ENCODE results near the gene EXD1.
"Not testable (repeated sequence)": the region's sequence is repeated elsewhere in the genome, so short reads cannot be mapped to it uniquely, and the experiment has no call there.

EXD1 gene

GRCh38 chr15:41230650-41231421 lies at the start of gene EXD1, which contains the start of gene CHP1:
Gene EXD1, minus strand, starts transcription at chr15:41230757. Its CDS starts 4,182 bp downstream, at chr15:41226575.
Gene CHP1, plus strand, starts transcription at chr15:41231268. Its CDS starts 115 bp downstream, at chr15:41231383.
- DNase-seq: peak; percentile 98

DNA sequence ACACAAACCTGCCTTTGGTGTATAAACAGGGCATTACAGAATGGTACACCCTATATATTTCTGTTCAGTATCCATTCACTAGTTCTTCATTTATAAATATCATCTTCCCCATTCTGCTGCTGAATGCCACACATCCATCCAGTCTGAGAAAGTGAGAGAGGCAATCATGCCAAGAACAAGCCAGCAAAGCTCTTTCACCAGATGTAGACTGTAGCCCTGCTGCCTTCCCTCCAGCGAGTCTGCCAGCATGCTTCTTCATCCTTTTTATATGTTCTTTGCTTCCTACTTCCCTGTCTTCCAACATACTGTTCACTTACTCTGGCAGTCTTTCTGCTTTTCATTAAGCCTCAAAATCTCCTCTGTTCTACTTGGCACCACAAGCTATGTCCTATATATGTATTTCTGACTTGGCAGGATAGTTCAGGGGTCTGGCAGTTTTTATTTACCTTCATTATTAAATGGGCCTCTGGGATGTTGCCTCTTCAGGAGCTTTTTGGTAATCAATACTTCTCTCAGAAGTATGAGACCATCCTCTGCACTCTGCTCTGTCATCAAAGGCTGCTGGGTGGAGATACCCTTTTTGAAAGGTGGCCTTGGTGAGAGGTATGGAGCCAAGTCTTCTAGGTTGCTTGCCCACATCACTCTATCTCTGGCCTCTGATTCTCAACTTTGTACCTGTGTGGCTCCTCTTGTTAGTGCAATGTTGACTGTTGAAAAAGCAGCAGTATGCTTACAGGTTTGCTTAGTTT lies 49.2 kb upstream of the EXD1 start:
- no peak for DNase-seq

GRCh38 chr15:41278319-41278718 lies 47.8 kb upstream of the EXD1 start:
- no peak for DNase-seq

- DNase-seq: no peak
Observed at GRCh38 chr15:41276831-41277230, 46.3 kb upstream of the EXD1 start.

GRCh38 chr15:41269887-41270286 lies 39.3 kb upstream of the EXD1 start:
- DNase-seq: no peak

GRCh38 chr15:41263891-41264351 lies 33.4 kb upstream of the EXD1 start:
- no peak for DNase-seq

GRCh38 chr15:41262571-41262970 lies 32.0 kb upstream of the EXD1 start:
- DNase-seq: no peak

DNA sequence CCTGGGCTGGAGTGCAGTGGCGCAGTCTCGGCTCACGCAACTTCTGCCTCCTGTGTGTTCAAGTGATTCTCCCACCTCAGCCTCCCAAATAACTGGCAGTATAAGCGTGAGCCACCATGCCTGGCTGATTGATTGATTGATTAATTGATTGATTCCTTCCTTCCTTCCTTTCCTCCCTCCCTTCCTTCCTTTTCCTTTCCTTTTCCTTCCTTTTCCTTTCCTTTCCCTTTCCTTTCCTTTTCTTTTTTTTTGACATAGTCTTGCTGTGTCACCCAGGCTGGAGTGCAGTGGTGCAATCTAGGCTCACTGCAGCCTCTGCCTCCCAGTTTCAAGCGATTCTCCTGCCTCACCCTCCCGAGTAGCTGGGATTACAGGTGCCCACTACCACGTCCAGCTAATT lies 30.4 kb upstream of the EXD1 start:
- DNase-seq: not testable (repeated sequence)

GRCh38 chr15:41259546-41260189 lies 29.1 kb upstream of the EXD1 start:
- DNase-seq: no peak

GRCh38 chr15:41258750-41259471 lies 28.4 kb upstream of the EXD1 start:
- DNase-seq: no peak

DNA sequence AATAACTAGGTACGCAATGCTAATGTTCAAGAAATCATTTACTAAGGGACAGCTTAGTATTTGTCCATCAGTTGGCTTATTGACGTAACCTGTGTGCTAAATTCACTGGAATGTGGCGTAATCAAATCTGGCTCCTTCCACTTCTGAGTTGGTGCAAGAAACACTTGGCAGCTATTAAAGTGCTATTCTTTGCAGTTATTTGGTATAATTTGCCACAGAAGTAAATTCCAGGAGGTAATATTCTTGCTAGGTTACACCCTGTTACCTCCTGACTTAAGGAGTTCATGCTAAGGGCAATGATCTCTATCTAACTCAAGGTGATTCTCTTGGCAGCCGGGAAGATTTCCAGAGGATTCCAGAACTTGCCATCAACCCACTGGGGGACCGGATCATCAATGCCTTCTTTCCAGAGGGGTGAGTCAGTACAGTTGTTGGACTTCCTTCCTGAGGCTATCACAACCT lies 26.1 kb upstream of the EXD1 start:
- no peak for DNase-seq

DNA sequence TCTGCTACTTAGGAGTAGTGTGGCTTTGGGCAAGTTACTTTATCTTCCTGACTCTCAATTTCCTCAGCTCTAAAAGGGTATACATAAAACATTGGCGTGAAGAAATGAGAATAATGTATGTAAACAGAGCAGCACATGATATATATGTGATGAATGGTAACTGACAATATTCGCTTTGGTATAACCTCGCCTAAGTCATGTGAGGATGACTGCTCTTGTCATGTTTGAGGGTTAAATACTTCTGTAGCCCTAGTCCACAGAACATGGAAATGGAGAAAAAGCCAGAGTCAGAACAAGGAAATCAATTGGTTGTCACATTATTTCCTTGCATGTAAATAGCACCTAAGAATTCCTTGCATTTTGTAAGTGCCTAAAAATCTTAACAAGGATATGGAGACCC lies 25.5 kb upstream of the EXD1 start:
- DNase-seq: no peak

GRCh38 chr15:41254560-41254959 lies 24.0 kb upstream of the EXD1 start:
- DNase-seq: no peak

DNA sequence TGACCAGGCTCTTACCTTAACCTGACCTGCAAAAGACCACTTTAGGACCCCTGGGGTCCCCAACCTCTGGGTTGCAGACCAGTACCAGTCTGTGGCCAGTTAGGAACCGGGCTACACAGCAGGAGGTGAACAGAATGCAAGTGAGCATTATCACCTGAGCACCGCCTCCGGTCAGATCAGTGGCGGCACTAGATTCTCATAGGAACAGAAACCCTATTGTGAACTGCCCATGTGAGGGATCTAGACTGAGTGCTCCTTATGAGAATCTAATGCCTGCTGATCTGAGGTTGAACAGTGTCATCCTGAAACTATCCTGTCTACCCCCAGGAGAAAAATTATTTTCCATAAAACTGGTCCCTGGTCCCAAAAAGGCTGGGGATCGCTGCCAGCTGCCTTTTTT lies 20.9 kb upstream of the EXD1 start:
- no peak for DNase-seq

- DNase-seq: not testable (repeated sequence)
Observed at GRCh38 chr15:41250745-41251144, 20.2 kb upstream of the EXD1 start.

GRCh38 chr15:41241221-41241964 lies 10.8 kb upstream of the EXD1 start:
- no peak for DNase-seq

- DNase-seq: no peak
Observed at GRCh38 chr15:41238100-41238499, 7.5 kb upstream of the EXD1 start.

- DNase-seq: no peak
Observed at GRCh38 chr15:41235929-41236328, 5.4 kb upstream of the EXD1 start.

GRCh38 chr15:41235228-41235627 lies 4.7 kb upstream of the EXD1 start:
- DNase-seq: not testable (repeated sequence)

- no peak for DNase-seq
Observed at GRCh38 chr15:41233367-41233771, 2.8 kb upstream of the EXD1 start.

DNA sequence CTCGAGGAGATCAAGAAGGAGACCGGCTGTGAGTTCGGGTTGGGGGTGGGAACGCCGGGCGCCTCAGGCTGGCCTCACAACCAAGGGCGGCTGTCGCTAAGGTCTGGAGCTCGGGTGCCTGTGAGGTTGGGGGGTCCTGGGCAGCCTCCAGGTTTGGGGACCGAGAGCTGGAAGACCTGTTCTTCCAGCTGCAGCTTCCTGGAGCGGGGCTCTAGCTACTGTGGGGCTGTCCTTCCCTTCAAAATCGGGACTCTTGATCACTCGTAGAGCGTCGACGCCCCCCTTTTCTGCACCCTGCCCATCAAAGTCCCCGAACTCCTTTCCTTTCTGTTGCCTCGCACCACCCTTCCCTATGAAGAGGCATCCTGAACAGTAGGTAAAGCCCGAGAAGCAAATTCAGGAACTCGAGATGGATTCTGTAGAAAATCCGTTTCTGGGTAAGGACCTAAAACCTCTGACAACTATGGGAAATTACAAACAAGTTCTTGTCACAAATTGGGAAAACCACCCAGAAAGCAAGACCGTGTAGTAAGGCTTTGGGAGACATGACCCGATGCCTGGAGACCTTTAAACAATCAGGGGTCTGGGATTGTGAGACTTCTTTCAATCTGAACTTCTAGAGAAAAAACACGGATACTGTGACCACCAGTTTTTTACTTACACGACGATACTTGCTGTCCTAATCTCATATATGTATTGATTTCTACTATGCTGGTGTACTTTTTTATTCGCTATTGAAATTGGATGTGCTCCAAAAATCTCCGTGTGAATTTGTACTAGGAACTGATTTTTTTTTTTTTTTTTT lies 1.1 kb upstream of the EXD1 start:
- DNase-seq: no peak

Measured in stimulated activated CD8-positive, alpha-beta memory T cell treated with anti-CD3 and anti-CD28 coated beads, Interleukin-4, amount 100 ng/mL, for 48 hours (primary cell).